Sigmoid colon (tissue), 7 donors: Measurements from ENCODE around the gene CSTF2. TPM values are rescaled to one million over a fixed set of nuclear protein-coding genes. Genes with fewer than 3 reads are reported as not detected.
"Not testable (repeated sequence)": the region's sequence is repeated elsewhere in the genome, so short reads cannot be mapped to it uniquely, and the experiment has no call there.

ENCODE experiments used
- DNase-seq: peaks from one replicate; pipeline ENCODE4 v3.0.0-alpha.2; 2019
- H3K27ac ChIP-seq, 4 donors: fragments of 200-600 bp; sonication (generic); one replicate each; pipeline ENCODE4 v1.5.1; 2016 to 2019; ENCODE audit warnings: mild to moderate bottlenecking in 1 of 4
- H3K27me3 ChIP-seq, 3 donors: fragments of 200-600 bp; sonication (generic); one replicate each; pipeline ENCODE4 v1.5.1; 2019; ENCODE audit warnings: mild to moderate bottlenecking in 1 of 3
- H3K36me3 ChIP-seq, 4 donors: fragments of 200-600 bp; sonication (generic); one replicate each; pipeline ENCODE4 v1.5.1; 2016 to 2019
- H3K4me1 ChIP-seq, 4 donors: fragments of 200-600 bp; sonication (generic); one replicate each; pipeline ENCODE4 v1.5.1; 2017 to 2019
- H3K4me3 ChIP-seq, 4 donors: fragments of 200-600 bp; sonication (generic); one replicate each; pipeline ENCODE4 v1.5.1; 2017 to 2019; ENCODE audit warnings: mild to moderate bottlenecking in 2 of 4, moderate library complexity in 1 of 4
- H3K9me3 ChIP-seq, 4 donors: fragments of 200-600 bp in 3 of 4; sonication (generic) in 3 of 4; one replicate each; pipeline versions ENCODE4 v1.5.1 to v1.6.1; 2013 to 2019
- EP300 ChIP-seq, 4 donors: sonication (generic); formaldehyde crosslinking; IDR thresholded peaks; one replicate each; pipeline ENCODE4 v1.6.1; 2017; ENCODE audit warnings: antibody characterized with exemption in 4 of 4
- POLR2A ChIP-seq, 2 donors: fragments of 450-650 bp; IDR thresholded peaks; one replicate each; pipeline ENCODE4 v1.6.1; 2016; ENCODE audit warnings: antibody characterized with exemption in 2 of 2, mild to moderate bottlenecking in 2 of 2, moderate library complexity in 2 of 2
- POLR2AphosphoS5 ChIP-seq, 4 donors: sonication (generic); formaldehyde crosslinking; IDR thresholded peaks; one replicate each; pipeline ENCODE4 v1.6.1; 2017; ENCODE audit warnings: antibody characterized with exemption in 4 of 4
- WGBS, 2 donors: extraction: QIAGEN DNeasy Blood & Tissue Kit; methylation state at CpG; one replicate each; pipeline ENCODE4 v1.1.7; 2013; 5-methylcytosine and 5-hydroxymethylcytosine counted together
- intact Hi-C: fragments of 100-400 bp; cut with DNase I; formaldehyde crosslinking; loops from one replicate; pipeline ENCODE4 v1.15.1; 2023
- polyA plus RNA-seq, 3 donors: library from polyadenylated mRNA; stranded (reverse); fragments of 200-250 nt; gene quantifications; one replicate each; pipeline ENCODE4 v1.2.3, GENCODE V29; 2013
- total RNA-seq, 4 donors: library from RNA; depleted of rRNA; stranded (reverse); fragments of >200 nt; gene quantifications; one replicate each; pipeline ENCODE4 v1.1.0, GENCODE V29; 2016
- TF ChIP-seq, protein P1 (sequence below), 4 experiments: fragments of 450-650 bp in 3 of 4; fragments of 200-600 bp in 1 of 4; IDR thresholded peaks; one replicate each; pipeline ENCODE4 v1.5.1; 2016 to 2019; ENCODE audit warnings: antibody characterized with exemption in 4 of 4, mild to moderate bottlenecking in 3 of 4, moderate library complexity in 2 of 4
- donor health status: healthy with polysubstance abuse.
- donor health status: Bipolar disorder and iron deficiency.
- donor health status: healthy.

The CSTF2 gene
- total and polyA plus RNA-seq, 7 donors, result 6.1 to 18.3 (median 8.6) TPM

DNA sequence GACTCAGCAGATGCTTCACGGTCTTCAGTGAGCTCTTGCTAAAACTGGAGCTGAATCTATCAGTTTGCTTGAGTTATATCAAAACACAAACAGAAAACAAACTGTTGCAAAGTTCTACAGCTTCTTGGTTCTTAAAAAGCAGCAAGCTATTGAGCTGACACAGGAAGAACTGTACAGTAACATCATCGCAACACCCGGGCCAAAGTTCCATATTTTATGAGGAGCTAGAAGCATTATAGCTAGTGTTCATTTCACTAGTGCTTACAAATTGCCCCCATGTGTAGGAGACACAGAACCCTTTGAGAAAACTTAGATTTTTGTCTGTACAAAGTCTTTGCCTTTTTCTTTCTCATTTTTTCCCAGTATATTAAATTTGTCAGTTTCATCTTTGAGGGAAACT, 17.3 kb upstream of the CSTF2 start:
- WGBS, 2 donors, result 16 to 72% methylated on average over 3 of the region's 3 CpGs
- no peak for DNase-seq
- no peaks in the 10 kb centered on the region for H3K4me1 ChIP-seq
- TF ChIP-seq EP300 (IDR thresholded peaks at IDR 0.05), result no peak
- TF ChIP-seq POLR2AphosphoS5 (IDR thresholded peaks at IDR 0.05), result no peak
- TF ChIP-seq, protein P1, sequence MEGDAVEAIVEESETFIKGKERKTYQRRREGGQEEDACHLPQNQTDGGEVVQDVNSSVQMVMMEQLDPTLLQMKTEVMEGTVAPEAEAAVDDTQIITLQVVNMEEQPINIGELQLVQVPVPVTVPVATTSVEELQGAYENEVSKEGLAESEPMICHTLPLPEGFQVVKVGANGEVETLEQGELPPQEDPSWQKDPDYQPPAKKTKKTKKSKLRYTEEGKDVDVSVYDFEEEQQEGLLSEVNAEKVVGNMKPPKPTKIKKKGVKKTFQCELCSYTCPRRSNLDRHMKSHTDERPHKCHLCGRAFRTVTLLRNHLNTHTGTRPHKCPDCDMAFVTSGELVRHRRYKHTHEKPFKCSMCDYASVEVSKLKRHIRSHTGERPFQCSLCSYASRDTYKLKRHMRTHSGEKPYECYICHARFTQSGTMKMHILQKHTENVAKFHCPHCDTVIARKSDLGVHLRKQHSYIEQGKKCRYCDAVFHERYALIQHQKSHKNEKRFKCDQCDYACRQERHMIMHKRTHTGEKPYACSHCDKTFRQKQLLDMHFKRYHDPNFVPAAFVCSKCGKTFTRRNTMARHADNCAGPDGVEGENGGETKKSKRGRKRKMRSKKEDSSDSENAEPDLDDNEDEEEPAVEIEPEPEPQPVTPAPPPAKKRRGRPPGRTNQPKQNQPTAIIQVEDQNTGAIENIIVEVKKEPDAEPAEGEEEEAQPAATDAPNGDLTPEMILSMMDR (IDR thresholded peaks at IDR 0.05), result no peak
- TF ChIP-seq POLR2A (IDR thresholded peaks at IDR 0.05), result no peak
- no peaks in the 10 kb centered on the region for H3K27me3 ChIP-seq
- H3K4me3 ChIP-seq, result no peak overlapping the region
- H3K36me3 ChIP-seq, result no peaks in the 10 kb centered on the region
- no peaks in the 10 kb centered on the region for H3K9me3 ChIP-seq
- no peak overlapping the region for H3K27ac ChIP-seq
- intact Hi-C loops, result no loop called here

DNA sequence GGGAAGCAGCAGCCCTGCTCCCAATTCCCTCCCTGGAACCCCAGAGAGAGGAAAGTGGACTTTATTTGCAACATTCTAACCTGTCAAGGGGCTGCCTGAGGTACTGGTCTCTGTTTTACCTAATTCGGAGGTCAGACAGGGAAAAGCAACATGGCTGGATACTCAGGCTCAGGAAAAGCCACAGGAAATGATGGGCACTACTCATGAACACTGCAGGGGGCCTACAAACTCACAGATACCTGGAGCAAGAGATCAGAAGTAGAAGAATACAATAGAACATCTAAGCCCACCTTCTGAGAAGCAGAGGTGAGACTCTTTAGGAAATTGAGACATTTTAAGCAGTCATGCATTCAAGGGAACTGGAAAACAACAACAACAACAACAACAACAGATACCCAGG, 15.4 kb upstream of the CSTF2 start:
- H3K36me3 ChIP-seq, result no peaks in the 10 kb centered on the region
- no peak for DNase-seq
- no peak overlapping the region for H3K27ac ChIP-seq
- H3K9me3 ChIP-seq, result no peaks in the 10 kb centered on the region
- WGBS, 2 donors, result 88 to 93% methylated on average over 1 of the region's 1 CpG
- TF ChIP-seq EP300 (IDR thresholded peaks at IDR 0.05) (no peak), POLR2A (IDR thresholded peaks at IDR 0.05) (no peak), POLR2AphosphoS5 (IDR thresholded peaks at IDR 0.05) (no peak)
- TF ChIP-seq, protein P1 (IDR thresholded peaks at IDR 0.05), result no peak
- H3K4me3 ChIP-seq, result no peak overlapping the region
- no peaks in the 10 kb centered on the region for H3K4me1 ChIP-seq
- intact Hi-C loops, result no loop called here
- no peaks in the 10 kb centered on the region for H3K27me3 ChIP-seq

DNA sequence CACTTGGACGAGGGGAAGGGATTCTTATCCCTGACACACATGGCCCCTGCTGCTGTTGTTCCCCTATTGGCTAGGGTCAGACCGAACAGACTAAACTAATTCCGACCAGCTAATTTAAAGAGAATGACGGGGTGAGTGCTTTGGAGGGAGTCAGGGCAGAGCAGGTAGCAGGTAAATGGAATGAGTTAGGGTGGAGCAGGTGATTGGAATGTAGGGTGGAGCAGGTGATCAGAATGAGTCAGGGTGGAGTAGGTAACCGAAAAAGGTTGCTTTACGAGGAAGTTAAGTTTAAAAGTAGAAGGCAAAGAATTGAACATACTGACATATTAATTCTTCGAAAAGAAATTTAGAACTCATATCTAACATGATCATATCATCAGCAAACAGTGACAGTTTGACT, 11.9 kb upstream of the CSTF2 start:
- H3K27ac ChIP-seq, H3K4me1 ChIP-seq, H3K27me3 ChIP-seq, intact Hi-C loops, H3K4me3 ChIP-seq, H3K9me3 ChIP-seq, DNase-seq, H3K36me3 ChIP-seq: not testable (repeated sequence)
- 35 to 78% methylated on average over 7 of the region's 7 CpGs for WGBS, 2 donors

DNA sequence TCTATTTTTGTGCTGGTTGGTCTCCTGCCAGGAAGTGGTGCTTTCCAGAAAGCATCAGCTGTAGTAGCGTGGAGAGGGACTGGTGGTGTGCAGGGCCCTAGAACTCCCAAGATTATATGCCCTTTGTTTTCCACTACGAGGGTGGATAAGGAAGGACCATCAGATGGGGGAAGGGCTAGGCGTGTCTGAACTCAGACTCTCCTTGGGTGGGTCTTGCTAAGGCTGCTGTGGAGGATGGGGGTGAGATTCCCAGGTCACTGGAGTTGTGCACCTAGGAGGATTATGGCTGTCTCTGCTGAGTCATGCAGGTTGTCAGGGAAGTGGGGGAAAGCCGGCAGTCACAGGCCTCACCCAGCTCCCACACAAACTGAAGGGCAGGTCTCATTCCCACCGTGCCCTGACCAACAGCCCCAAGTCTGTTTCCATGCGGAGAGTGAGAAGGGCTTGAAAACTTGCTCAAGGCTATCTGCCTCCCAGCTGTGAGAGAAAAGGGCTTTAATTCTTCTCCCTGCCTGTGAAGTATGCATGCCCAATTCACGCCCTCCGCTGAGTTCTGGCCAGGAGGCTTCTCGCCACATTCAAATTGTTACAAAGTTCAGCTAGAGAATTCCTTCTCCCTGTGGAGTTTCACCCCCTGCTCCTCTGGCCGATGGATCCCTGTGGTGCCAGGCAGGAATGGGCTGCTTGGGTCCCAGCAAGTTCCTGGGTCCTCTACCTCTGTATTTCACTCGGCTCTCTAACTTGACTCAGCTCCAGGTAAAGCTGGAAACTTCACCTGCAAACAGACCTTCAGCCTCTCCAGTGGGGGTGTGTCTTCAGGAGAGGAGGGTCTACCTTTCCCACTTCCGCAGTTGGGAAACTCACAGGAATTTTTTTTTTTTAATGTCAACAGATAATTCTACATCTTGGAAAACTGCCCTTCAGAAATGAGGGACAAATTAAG, 7.7 kb upstream of the CSTF2 start:
- no peaks in the 10 kb centered on the region for H3K27me3 ChIP-seq
- no peak overlapping the region for H3K27ac ChIP-seq
- H3K36me3 ChIP-seq, result no peaks in the 10 kb centered on the region
- no peaks in the 10 kb centered on the region for H3K9me3 ChIP-seq
- H3K4me3 ChIP-seq, result no peak overlapping the region
- no peaks in the 10 kb centered on the region for H3K4me1 ChIP-seq
- DNase-seq, result no peak
- intact Hi-C loops, result no loop called here
- TF ChIP-seq POLR2A (IDR thresholded peaks at IDR 0.05) (no peak), POLR2AphosphoS5 (IDR thresholded peaks at IDR 0.05) (no peak), EP300 (IDR thresholded peaks at IDR 0.05) (no peak)
- TF ChIP-seq, protein P1 (IDR thresholded peaks at IDR 0.05), result no peak
- WGBS, 2 donors, result 14 to 60% methylated on average over 12 of the region's 12 CpGs

DNA sequence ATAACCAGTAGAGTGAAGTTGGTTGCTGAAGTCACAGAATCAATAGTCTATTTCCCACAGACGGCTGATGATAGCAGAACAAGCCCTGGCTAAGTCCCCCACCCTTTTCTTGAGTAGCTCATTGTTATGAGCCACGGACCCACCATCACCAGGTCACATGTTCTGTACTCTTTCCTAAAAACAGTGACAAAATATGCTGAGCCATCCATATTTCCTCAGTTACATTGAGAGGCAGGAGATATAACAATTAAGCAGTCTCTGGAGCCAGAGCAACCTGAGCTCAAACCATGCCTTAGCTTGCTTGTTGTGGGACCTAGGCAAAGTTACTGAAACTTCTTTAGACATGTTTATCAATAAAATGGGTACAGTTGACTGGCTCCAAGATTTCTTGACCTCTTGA, 2.9 kb upstream of the CSTF2 start:
- Histone ChIP-seq H3K9me3 (no peaks in the 10 kb centered on the region), H3K4me1 (peaks cover 0 to 6% (median 0%) of the 10 kb centered on the region in 4 donors), H3K36me3 (no peaks in the 10 kb centered on the region), H3K4me3 (no peak overlapping the region), H3K27me3 (no peaks in the 10 kb centered on the region), H3K27ac (no peak overlapping the region)
- intact Hi-C loops, result no loop called here
- DNase-seq, result no peak
- WGBS, 2 donors, result 89 to 90% methylated on average over 2 of the region's 2 CpGs
- TF ChIP-seq POLR2AphosphoS5 (IDR thresholded peaks at IDR 0.05) (no peak), EP300 (IDR thresholded peaks at IDR 0.05) (no peak), POLR2A (IDR thresholded peaks at IDR 0.05) (no peak)
- TF ChIP-seq, protein P1 (IDR thresholded peaks at IDR 0.05), result no peak
